Astrocyte of the hippocampus (primary cell): ENCODE results near the gene PGM3.

Experiments
- DNase-seq: peaks from one replicate; pipeline ENCODE4 v3.0.0; 2011; ENCODE audit warnings: low read depth, low spot score

The PGM3 gene

GRCh38 chr6:83183082-83183828 lies 9.8 kb downstream of the PGM3 start:
- DNase-seq, result peak; percentile 57

DNA sequence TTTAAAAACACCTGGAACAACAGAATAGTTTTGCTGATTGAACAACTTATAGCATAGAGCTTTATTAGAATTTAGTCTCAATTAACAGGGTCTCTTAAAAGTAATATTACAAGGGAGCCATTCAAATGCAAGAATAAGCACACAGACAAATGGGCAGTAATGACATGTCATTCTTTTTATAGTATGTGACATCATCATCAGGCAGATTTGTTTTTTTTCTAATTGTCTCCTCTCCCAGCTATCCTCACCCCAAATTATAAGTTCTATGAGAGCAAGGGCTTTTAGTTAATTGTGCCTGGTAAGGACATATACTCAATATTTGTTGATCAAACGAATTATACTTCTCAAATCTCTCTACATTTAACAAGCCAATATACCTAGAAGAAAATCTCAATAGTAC lies 11.0 kb downstream of the PGM3 start:
- no peak for DNase-seq

GRCh38 chr6:83180426-83180950 lies 12.6 kb downstream of the PGM3 start:
- no peak for DNase-seq

DNA sequence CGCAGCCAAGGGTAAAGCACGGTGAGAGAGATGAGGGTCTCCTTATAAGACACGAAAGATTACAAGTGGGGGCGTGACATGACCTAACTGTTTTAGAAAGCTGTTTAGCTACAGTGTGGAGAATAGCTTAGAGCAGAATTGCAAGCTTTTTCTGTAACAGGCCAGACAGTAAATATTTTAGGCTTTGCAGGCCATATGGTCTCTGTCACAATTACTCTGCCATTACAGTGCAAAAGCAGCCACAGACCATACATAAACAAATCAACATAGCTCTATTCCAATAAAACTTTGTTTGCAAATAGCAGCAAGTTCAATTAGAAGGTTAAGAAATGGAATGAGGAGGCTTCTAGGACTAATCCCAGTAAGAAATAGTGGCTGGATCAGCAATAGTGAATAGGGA lies 16.8 kb downstream of the PGM3 start:
- DNase-seq, result no peak

- DNase-seq, result peak; percentile 57
Observed at GRCh38 chr6:83169511-83169910, 23.6 kb downstream of the PGM3 start.

DNA sequence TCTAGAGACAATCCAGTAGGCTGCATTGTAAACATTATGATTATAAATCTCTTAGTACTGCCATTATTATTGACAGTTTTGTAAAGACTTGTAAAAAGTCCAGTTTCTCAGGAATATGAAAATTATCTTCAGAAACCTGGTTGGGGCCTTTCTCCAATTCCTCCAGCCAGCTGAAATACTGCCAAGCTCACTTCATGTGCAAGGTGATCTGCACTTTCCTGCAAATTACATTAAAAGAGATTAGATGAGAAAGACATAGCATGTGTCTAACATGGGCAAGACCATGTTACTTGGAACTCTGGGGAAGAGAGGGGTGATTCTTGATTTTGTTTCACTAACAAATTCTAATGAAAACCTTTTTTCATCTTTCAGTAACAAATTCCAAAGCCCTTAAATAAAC lies 24.0 kb downstream of the PGM3 start:
- no peak for DNase-seq

DNA sequence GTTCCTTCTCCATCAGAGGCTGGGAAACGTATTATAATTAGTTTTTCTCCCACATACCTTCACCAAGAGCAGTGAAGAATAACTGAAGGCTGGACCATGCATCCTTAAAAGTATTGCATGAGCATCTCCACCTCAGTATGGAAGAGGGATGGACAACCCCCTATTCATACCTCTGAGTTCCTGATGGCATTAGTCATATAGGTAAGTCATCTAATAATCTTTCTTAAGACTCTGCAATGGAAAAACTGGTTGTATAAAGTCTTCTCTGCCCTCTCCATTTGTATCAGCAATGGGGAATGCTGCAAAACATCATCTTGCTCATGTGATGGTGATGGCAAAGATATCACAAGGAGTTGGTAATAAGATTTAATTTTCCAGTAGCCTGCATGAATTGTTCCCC lies 24.5 kb downstream of the PGM3 start:
- no peak for DNase-seq

DNA sequence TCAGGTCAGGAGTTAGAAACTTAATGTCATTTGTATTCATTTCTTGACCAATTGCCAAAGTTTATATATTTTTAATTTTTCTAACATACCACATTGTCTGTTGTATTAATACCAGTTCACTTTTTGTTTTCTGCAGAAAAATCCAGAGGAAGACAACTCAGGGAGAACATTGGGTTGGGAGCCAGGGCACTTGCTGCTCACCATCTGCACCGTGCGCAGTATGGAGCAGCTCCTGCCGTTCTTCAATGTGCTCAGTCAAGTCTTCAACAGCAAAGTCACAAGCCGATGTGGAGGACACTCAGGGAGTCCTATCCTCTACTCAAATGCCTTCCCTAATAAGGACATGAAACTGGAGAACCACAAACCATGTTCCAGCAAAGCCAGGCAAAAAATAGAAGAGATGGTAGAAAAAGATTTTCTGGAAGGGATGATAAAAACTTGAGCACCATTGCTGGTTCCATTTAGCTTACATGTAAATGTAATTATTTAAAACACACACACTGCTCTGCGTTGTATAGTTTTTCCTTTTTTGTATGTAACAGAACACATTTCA lies 25.3 kb downstream of the PGM3 start:
- no peak for DNase-seq

GRCh38 chr6:83160167-83160566 lies 32.9 kb downstream of the PGM3 start:
- DNase-seq, result no peak

GRCh38 chr6:83155794-83156193 lies 37.3 kb downstream of the PGM3 start:
- DNase-seq, result no peak

GRCh38 chr6:83153883-83154521 lies 39.1 kb downstream of the PGM3 start:
- DNase-seq, result peak; percentile 9

GRCh38 chr6:83152913-83153312 lies 40.2 kb downstream of the PGM3 start:
- DNase-seq, result no peak

DNA sequence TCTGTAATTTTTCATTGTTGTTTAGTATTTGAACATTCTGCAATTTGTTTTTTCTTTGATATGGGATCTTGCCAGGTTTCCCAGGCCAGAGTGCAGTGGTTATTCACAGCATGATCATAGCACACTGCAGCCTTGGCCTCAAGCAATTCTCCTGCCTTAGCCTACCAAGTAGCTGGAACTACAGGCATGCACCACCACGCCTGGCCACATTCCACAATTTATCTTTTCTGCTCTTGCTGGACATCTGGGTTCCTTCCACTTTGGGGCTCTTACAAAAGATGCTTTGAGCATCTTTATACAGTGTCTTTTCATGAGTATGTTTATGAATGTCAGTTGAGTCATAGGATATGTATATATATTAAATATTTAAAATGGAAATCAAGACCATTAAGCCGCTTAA lies 42.0 kb downstream of the PGM3 start:
- DNase-seq, result no peak

GRCh38 chr6:83138758-83139157 lies 54.3 kb downstream of the PGM3 start:
- DNase-seq, result no peak

DNA sequence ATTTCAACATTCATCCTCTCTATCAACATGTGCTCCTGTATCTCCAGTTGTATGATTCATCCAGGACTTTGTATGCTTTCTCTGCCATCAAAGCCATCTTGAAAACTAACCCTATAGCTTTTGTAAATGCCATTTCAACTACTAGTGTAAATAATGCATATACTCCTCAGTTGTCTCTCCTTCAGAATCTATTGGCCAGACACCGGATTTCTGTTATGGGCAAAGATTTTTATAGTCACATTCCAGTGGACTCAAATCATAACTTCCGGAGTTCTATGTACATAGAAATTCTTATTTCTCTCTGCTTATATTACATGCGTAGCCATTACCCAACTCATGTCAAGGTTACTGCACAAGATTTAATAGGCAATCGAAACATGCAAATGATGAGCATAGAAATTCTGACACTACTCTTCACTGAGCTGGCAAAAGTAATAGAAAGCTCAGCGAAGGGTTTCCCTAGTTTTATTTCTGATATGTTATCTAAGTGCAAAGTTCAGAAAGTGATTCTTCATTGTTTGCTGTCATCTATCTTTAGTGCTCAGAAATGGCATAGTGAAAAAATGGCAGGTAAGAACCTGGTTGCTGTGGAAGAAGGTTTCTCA lies 54.8 kb downstream of the PGM3 start:
- no peak for DNase-seq

GRCh38 chr6:83132121-83132520 lies 60.9 kb downstream of the PGM3 start:
- DNase-seq, result no peak

DNA sequence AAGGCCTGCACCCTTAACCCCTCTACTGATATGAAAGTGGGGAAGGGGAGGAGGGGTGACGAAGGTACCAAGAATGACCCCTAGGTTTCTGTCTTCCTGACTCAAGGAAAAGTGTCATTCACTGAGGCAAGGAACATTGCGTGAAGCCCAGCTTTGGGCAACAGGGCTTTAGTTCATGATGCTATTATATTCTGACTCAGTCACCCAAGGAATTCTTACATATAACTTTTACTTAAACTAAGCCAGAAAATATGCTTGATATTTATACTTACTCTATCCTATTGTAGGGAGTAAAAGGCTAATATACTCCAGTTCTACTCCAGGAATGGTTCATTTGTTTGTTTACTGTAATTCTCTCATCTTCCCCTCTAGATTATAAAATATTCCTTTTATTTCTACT lies 65.1 kb downstream of the PGM3 start:
- peak; percentile 1 for DNase-seq

- no peak for DNase-seq
Observed at GRCh38 chr6:83127258-83127657, 65.8 kb downstream of the PGM3 start.

- DNase-seq, result no peak
Observed at GRCh38 chr6:83126807-83127206, 66.3 kb downstream of the PGM3 start.

- no peak for DNase-seq
Observed at GRCh38 chr6:83126223-83126622, 66.8 kb downstream of the PGM3 start.

DNA sequence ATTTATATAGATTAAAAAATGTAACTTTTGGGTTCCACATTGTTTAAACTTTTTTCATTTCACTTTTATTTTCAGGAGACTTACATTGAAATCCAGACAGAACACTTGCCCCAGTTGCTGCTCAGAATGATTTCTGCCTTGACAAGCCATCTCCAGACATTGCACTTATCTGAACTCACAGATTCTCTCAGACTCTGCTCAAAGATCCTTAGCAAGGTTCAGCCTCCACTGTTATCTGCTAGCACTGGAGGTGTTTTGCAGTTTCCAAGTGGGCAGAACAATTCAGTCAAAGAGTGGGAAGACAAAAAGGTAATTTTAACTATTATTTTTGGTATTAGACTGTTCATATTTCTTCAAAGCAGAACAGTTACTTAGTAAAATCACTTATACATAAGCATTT lies 67.6 kb downstream of the PGM3 start:
- DNase-seq, result no peak

DNA sequence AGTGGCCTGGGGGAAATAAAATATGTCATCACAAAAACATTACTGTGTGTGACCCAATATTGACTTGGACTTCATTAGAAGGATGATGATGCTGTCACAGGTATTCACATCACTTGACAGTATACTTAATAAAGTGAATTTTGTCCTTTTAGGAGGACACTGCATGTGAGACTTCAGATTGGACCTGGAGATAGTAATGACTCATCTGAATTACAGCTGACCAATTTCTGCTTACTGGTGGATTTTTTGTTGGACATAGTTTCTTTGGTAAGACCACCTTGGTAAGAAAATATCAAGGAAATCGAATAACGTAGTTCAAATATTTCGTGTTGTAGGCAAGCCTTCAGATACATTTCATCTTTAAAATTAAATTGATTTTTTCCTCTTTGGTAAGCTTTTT lies 68.5 kb downstream of the PGM3 start:
- DNase-seq, result no peak
